ENCODE results near the gene GPC6. TPM values are rescaled to one million over a fixed set of nuclear protein-coding genes. Genes with fewer than 3 reads are reported as not detected.

Gene GPC6
- total and polyA plus RNA-seq, 2 experiments from 2014 or later: 26.0 to 92.8 TPM

DNA sequence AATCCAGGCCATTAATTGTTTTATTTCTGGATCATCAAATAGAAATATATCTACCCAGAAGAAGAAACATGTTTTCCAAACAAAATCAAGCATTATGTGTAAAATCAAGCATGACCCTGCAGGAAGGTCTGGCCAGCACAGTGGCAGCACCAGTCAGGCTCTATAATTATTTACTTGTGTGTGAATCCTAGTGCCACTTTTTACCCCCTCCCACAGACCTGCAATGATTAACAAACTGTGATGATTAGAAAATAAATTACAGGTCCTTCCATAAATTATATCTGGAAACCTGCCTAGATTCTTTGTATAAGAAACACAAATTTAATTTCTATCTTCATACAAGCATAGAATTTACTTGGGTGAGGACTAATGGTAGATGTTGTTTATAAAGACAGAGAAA, 186.1 kb downstream of the GPC6 start:
- no peaks in the 10 kb centered on the region for H4K20me1 ChIP-seq (ENCODE audit: insufficient read depth, poor library complexity, severe bottlenecking)
- no peaks in the 10 kb centered on the region for H3K27me3 ChIP-seq
- H3K36me3 ChIP-seq (replicated peaks; ENCODE audit: insufficient read depth, low read depth): no peaks in the 10 kb centered on the region
- peaks cover 41% of the 10 kb centered on the region for H3K79me2 ChIP-seq
- no peaks in the 10 kb centered on the region for H3K9me3 ChIP-seq (ENCODE audit: low read depth)
- H3K4me2 ChIP-seq: no peak overlapping the region
- no peak overlapping the region for H3K4me3 ChIP-seq
- no peak overlapping the region for H3K27ac ChIP-seq
- H3K4me1 ChIP-seq (ENCODE audit: insufficient read depth): no peaks in the 10 kb centered on the region
- no peak overlapping the region for H2AFZ ChIP-seq
- DNase-seq (ENCODE audit: low spot score): no peak
- TF ChIP-seq EZH2 (IDR thresholded peaks at IDR 0.05; ENCODE audit: borderline replicate concordance): no peak
- TF ChIP-seq, protein P1, sequence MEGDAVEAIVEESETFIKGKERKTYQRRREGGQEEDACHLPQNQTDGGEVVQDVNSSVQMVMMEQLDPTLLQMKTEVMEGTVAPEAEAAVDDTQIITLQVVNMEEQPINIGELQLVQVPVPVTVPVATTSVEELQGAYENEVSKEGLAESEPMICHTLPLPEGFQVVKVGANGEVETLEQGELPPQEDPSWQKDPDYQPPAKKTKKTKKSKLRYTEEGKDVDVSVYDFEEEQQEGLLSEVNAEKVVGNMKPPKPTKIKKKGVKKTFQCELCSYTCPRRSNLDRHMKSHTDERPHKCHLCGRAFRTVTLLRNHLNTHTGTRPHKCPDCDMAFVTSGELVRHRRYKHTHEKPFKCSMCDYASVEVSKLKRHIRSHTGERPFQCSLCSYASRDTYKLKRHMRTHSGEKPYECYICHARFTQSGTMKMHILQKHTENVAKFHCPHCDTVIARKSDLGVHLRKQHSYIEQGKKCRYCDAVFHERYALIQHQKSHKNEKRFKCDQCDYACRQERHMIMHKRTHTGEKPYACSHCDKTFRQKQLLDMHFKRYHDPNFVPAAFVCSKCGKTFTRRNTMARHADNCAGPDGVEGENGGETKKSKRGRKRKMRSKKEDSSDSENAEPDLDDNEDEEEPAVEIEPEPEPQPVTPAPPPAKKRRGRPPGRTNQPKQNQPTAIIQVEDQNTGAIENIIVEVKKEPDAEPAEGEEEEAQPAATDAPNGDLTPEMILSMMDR (IDR thresholded peaks at IDR 0.05; ENCODE audit: poor library complexity): no peak
- no peak for TF ChIP-seq EZH2phosphoT487 (IDR thresholded peaks at IDR 0.05; ENCODE audit: low read depth, severe bottlenecking, unreplicated experiment)
- H3K9me2 ChIP-seq (replicated peaks; ENCODE audit: insufficient read depth): no peaks in the 10 kb centered on the region

DNA sequence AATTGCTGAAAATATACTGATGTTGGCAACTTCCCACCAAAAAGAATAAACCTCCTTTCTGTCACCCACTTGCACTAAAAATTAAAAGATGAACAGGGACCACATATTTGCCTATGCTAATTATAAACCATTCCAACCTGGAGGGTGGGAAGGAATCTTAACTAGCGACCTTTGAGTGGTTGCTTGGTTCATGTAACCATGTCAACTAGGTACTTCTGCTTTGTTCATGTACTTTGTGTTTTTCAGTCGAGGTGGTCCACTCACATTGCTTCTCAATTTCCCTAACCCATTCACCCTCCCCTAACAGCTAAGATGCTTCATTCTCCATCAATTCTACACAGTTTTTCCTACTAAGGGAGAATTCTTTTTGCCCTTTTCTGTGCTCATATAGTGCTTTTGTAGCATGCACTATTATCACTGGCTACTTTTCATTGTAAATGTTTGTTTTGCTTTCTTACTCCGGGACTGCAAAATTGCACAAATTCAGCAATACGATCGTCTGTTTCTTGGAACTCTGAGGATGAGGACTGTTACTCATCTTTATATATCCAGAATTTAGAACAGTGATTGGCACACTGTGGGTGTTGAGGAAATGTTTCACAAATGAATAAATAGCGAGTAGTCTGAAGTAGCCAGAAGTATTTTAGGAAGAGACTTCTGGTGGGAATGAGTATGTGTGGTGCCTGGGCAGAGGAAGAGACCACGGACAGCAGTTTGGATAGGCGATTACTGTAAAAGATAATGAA, 187.5 kb downstream of the GPC6 start:
- Histone ChIP-seq H2AFZ (no peak overlapping the region), H3K4me3 (no peak overlapping the region), H4K20me1 (ENCODE audit: insufficient read depth, poor library complexity, severe bottlenecking) (no peaks in the 10 kb centered on the region), H3K4me2 (no peak overlapping the region), H3K27me3 (no peaks in the 10 kb centered on the region), H3K36me3 (replicated peaks; ENCODE audit: insufficient read depth, low read depth) (no peaks in the 10 kb centered on the region), H3K9me2 (replicated peaks; ENCODE audit: insufficient read depth) (no peaks in the 10 kb centered on the region), H3K9me3 (ENCODE audit: low read depth) (no peaks in the 10 kb centered on the region), H3K4me1 (ENCODE audit: insufficient read depth) (no peaks in the 10 kb centered on the region), H3K79me2 (peaks cover 37% of the 10 kb centered on the region), H3K27ac (no peak overlapping the region)
- TF ChIP-seq, protein P1 (IDR thresholded peaks at IDR 0.05; ENCODE audit: poor library complexity): no peak
- TF ChIP-seq EZH2 (IDR thresholded peaks at IDR 0.05; ENCODE audit: borderline replicate concordance) (no peak), EZH2phosphoT487 (IDR thresholded peaks at IDR 0.05; ENCODE audit: low read depth, severe bottlenecking, unreplicated experiment) (no peak)
- 81% methylated on average over 8 of the region's 8 CpGs for WGBS (ENCODE audit: low lambda C conversion rate, missing lambda C conversion rate)
- DNase-seq (ENCODE audit: low spot score): no peak

DNA sequence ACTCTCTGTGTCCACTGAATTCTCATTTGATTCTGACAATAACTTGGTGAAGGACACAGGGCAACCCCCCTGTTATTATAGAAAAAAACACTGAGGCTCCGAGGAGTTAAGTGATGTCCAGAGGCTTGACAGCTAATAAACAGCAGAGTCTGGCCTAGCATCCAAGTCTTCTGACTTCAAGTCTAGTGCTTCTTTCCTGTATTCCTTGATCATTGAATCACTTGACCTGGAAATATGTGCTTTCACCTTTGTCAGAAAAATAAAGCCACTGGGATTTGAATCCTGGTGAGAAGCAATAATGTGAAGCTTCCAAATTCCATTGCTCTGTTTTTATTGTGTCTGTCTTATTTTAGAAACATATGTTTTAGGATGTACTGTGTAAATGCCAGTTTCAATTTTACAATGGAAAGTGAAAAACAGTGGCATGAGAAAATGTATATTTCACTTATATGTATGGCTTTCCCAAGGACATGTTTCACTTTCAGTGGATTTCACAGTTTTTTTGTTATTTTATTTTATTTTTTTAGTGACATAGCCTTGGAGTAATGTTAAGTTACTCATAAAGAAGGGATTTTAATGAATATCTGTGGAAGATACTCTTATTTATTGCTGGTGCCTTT, 190.2 kb downstream of the GPC6 start:
- H3K4me2 ChIP-seq: no peak overlapping the region
- peaks cover 52% of the 10 kb centered on the region for H3K79me2 ChIP-seq
- no peak overlapping the region for H3K4me3 ChIP-seq
- H3K4me1 ChIP-seq (ENCODE audit: insufficient read depth): no peaks in the 10 kb centered on the region
- H4K20me1 ChIP-seq (ENCODE audit: insufficient read depth, poor library complexity, severe bottlenecking): no peaks in the 10 kb centered on the region
- TF ChIP-seq, protein P1 (IDR thresholded peaks at IDR 0.05; ENCODE audit: poor library complexity): no peak
- TF ChIP-seq EZH2phosphoT487 (IDR thresholded peaks at IDR 0.05; ENCODE audit: low read depth, severe bottlenecking, unreplicated experiment): no peak
- TF ChIP-seq EZH2 (IDR thresholded peaks at IDR 0.05; ENCODE audit: borderline replicate concordance): no peak
- DNase-seq (ENCODE audit: low spot score): no peak
- H3K36me3 ChIP-seq (replicated peaks; ENCODE audit: insufficient read depth, low read depth): no peaks in the 10 kb centered on the region
- no peak overlapping the region for H2AFZ ChIP-seq
- no peaks in the 10 kb centered on the region for H3K9me2 ChIP-seq (replicated peaks; ENCODE audit: insufficient read depth)
- no peaks in the 10 kb centered on the region for H3K9me3 ChIP-seq (ENCODE audit: low read depth)
- no peak overlapping the region for H3K27ac ChIP-seq
- H3K27me3 ChIP-seq: no peaks in the 10 kb centered on the region
- WGBS (ENCODE audit: low lambda C conversion rate, missing lambda C conversion rate): 52% methylated on average over 1 of the region's 1 CpG
